Uterus (tissue), 4 donors: ENCODE data around the gene AAR2. TPM values are rescaled to one million over a fixed set of nuclear protein-coding genes. Genes with fewer than 3 reads are reported as not detected.

Experiments used
- DNase-seq, 2 donors: peaks; one replicate each; pipeline ENCODE4 v3.0.0-alpha.2; 2019 to 2020
- H3K27ac ChIP-seq, 2 donors: fragments of 200-600 bp; sonication (generic); 1 replicate in 1 of 2; 2 replicates in 1 of 2; pipeline ENCODE4 v1.5.1; 2016 to 2018
- H3K27me3 ChIP-seq, 2 donors: fragments of 200-600 bp; sonication (generic); one replicate each; pipeline ENCODE4 v1.5.1; 2018 to 2019; ENCODE audit warnings: control low read depth in 1 of 2
- H3K36me3 ChIP-seq, 2 donors: fragments of 200-600 bp; sonication (generic); one replicate each; pipeline ENCODE4 v1.5.1; 2019; ENCODE audit warnings: control low read depth in 1 of 2
- H3K4me1 ChIP-seq, 2 donors: fragments of 200-600 bp; sonication (generic); one replicate each; pipeline ENCODE4 v1.5.1; 2018 to 2019; ENCODE audit warnings: control low read depth in 1 of 2
- H3K4me3 ChIP-seq, 2 donors: fragments of 200-600 bp; sonication (generic); 1 replicate in 1 of 2; 2 replicates in 1 of 2; pipeline ENCODE4 v1.5.1; 2018 to 2019; ENCODE audit warnings: mild to moderate bottlenecking in 1 of 2
- H3K9me3 ChIP-seq, 2 donors: fragments of 200-600 bp; sonication (generic); one replicate each; pipeline ENCODE4 v1.5.1; 2019; ENCODE audit warnings: control low read depth in 1 of 2
- CTCF ChIP-seq, 4 experiments: fragments of 200-600 bp in 2 of 4; fragments of 450-650 bp in 2 of 4; sonication (generic) in 2 of 4; IDR thresholded peaks; one replicate each; pipeline ENCODE4 v1.5.1; 2016 to 2019; ENCODE audit warnings: antibody characterized with exemption in 4 of 4, mild to moderate bottlenecking in 2 of 4, moderate library complexity in 1 of 4
- POLR2A ChIP-seq, 2 donors: fragments of 450-650 bp; IDR thresholded peaks; one replicate each; pipeline ENCODE4 v1.6.1; 2016; ENCODE audit warnings: antibody characterized with exemption in 2 of 2, mild to moderate bottlenecking in 1 of 2, moderate library complexity in 1 of 2
- intact Hi-C: fragments of 100-400 bp; cut with DNase I; formaldehyde crosslinking; loops from one replicate; pipeline ENCODE4 v1.15.1; 2023; ENCODE audit warnings: low total_unique reads
- total RNA-seq, 4 donors: library from RNA; depleted of rRNA in 3 of 4; stranded (reverse); fragments of >200 nt in 3 of 4; gene quantifications; one replicate each; pipeline versions ENCODE4 v1.1.0 to v1.2.4, GENCODE V29; 2014 to 2023
- donor health status: DM: yes; HTN: yes; CAD: no.

AAR2 gene
- total RNA-seq, 4 donors from 2014 or later, result 20.9 to 33.3 (median 25.2) TPM

- no peak for DNase-seq
- TF ChIP-seq POLR2A (IDR thresholded peaks at IDR 0.05) (no peak), CTCF (IDR thresholded peaks at IDR 0.05) (no peak)
- H3K27me3 ChIP-seq, result no peaks in the 10 kb centered on the region
Measured at GRCh38 chr20:36281785-36282380, 45.6 kb downstream of the AAR2 start.

GRCh38 chr20:36284751-36285150 is 48.5 kb downstream of the AAR2 start:
- Histone ChIP-seq H3K4me3 (no peak overlapping the region), H3K27me3 (no peaks in the 10 kb centered on the region), H3K9me3 (no peaks in the 10 kb centered on the region), H3K27ac (no peak overlapping the region), H3K36me3 (no peaks in the 10 kb centered on the region), H3K4me1 (no peaks in the 10 kb centered on the region)
- DNase-seq, result no peak
- intact Hi-C loops, result no loop called here
- TF ChIP-seq CTCF (IDR thresholded peaks at IDR 0.05) (no peak), POLR2A (IDR thresholded peaks at IDR 0.05) (no peak)

More at GRCh38 chr20:36281785-36282380, 45.6 kb downstream of the AAR2 start:
- Histone ChIP-seq H3K9me3 (no peaks in the 10 kb centered on the region), H3K4me3 (no peak overlapping the region), H3K4me1 (no peaks in the 10 kb centered on the region), H3K27ac (no peak overlapping the region), H3K36me3 (no peaks in the 10 kb centered on the region)
- intact Hi-C loops, result no loop called here

GRCh38 chr20:36285746-36286447 is 49.6 kb downstream of the AAR2 start:
- Histone ChIP-seq H3K4me1 (no peaks in the 10 kb centered on the region), H3K27ac (no peak overlapping the region), H3K4me3 (no peak overlapping the region), H3K9me3 (no peaks in the 10 kb centered on the region), H3K36me3 (no peaks in the 10 kb centered on the region), H3K27me3 (no peaks in the 10 kb centered on the region)
- intact Hi-C loops, result no loop called here
- TF ChIP-seq POLR2A (IDR thresholded peaks at IDR 0.05), result no peak
- DNase-seq, result no peak

- intact Hi-C loops, result no loop called here
Measured at GRCh38 chr20:36297656-36298055, 61.4 kb downstream of the AAR2 start.

GRCh38 chr20:36298061-36298460 is 61.8 kb downstream of the AAR2 start:
- intact Hi-C loops, result no loop called here
- DNase-seq, result no peak
- Histone ChIP-seq H3K4me1 (no peaks in the 10 kb centered on the region), H3K36me3 (no peaks in the 10 kb centered on the region), H3K27me3 (no peaks in the 10 kb centered on the region), H3K27ac (no peak overlapping the region), H3K9me3 (no peaks in the 10 kb centered on the region), H3K4me3 (no peak overlapping the region)
- TF ChIP-seq CTCF (IDR thresholded peaks at IDR 0.05), result no peak
- TF ChIP-seq POLR2A (IDR thresholded peaks at IDR 0.05), result no peak

More at GRCh38 chr20:36297656-36298055, 61.4 kb downstream of the AAR2 start:
- H3K27ac ChIP-seq, result no peak overlapping the region
- DNase-seq, result no peak
- no peaks in the 10 kb centered on the region for H3K36me3 ChIP-seq
- no peaks in the 10 kb centered on the region for H3K27me3 ChIP-seq
- TF ChIP-seq CTCF (IDR thresholded peaks at IDR 0.05), result no peak
- no peaks in the 10 kb centered on the region for H3K9me3 ChIP-seq
- no peaks in the 10 kb centered on the region for H3K4me1 ChIP-seq
- no peak overlapping the region for H3K4me3 ChIP-seq
